ENCODE results near the gene SPRY2. TPM values are rescaled to one million over a fixed set of nuclear protein-coding genes. Genes with fewer than 3 reads are reported as not detected.

SPRY2 gene
- total RNA-seq, 3 donors from 2014 or later (not counting 1 experiment from before 2014, with no cell fraction given) = 2.7 to 7.3 (median 3.0) TPM

- Histone ChIP-seq H3K9me3 (ENCODE audit: control insufficient read depth, insufficient read depth, low read length) (no peaks in the 10 kb centered on the region), H3K36me3 (ENCODE audit: control insufficient read depth, insufficient read depth, low read length) (no peaks in the 10 kb centered on the region), H3K4me3 (ENCODE audit: low read length) (no peak overlapping the region), H3K27ac (ENCODE audit: low read length) (no peak overlapping the region), H3K4me1 (ENCODE audit: control insufficient read depth, insufficient read depth, low read length) (no peaks in the 10 kb centered on the region), H3K27me3 (ENCODE audit: control insufficient read depth, insufficient read depth, low read length) (no peaks in the 10 kb centered on the region)
- Mint-ChIP-seq H3K4me3 (no peak overlapping the region), H3K27ac (no peak overlapping the region), H3K9me3 (no peaks in the 10 kb centered on the region), H3K4me1 (no peaks in the 10 kb centered on the region), H3K27me3 (ENCODE audit: low read depth in 2 of 2) (no peaks in the 10 kb centered on the region), H3K36me3 (no peaks in the 10 kb centered on the region)
- intact Hi-C loops (cut with micrococcal nuclease) = no loop called here
- 80% methylated on average over 4 of the region's 5 CpGs for WGBS (ENCODE audit: insufficient coverage)
- ATAC-seq (no peak), DNase-seq (no peak)
- no peak for TF ChIP-seq CTCF (IDR thresholded peaks at IDR 0.05)
These were observed 28.8 kb downstream of the SPRY2 start for GRCh38 chr13:80312012-80312704.

GRCh38 chr13:80309926-80310325, 31.0 kb downstream of the SPRY2 start:
- H3K27ac ChIP-seq (ENCODE audit: low read length) = no peak overlapping the region
- H3K4me3 ChIP-seq (ENCODE audit: low read length) = no peak overlapping the region
- no peaks in the 10 kb centered on the region for H3K4me1 ChIP-seq (ENCODE audit: control insufficient read depth, insufficient read depth, low read length)
- H3K27me3 Mint-ChIP-seq (ENCODE audit: low read depth in 2 of 2) = no peaks in the 10 kb centered on the region
- H3K36me3 ChIP-seq (ENCODE audit: control insufficient read depth, insufficient read depth, low read length) = no peaks in the 10 kb centered on the region
- H3K27me3 ChIP-seq (ENCODE audit: control insufficient read depth, insufficient read depth, low read length) = no peaks in the 10 kb centered on the region
- no peak for TF ChIP-seq CTCF (IDR thresholded peaks at IDR 0.05)
- no peak overlapping the region for H3K27ac Mint-ChIP-seq
- no peaks in the 10 kb centered on the region for H3K9me3 Mint-ChIP-seq
- H3K9me3 ChIP-seq (ENCODE audit: control insufficient read depth, insufficient read depth, low read length) = no peaks in the 10 kb centered on the region
- peaks cover 4 to 7% of the 10 kb centered on the region in 2 donors for H3K4me1 Mint-ChIP-seq
- DNase-seq = no peak
- no peaks in the 10 kb centered on the region for H3K36me3 Mint-ChIP-seq
- no peak for ATAC-seq
- intact Hi-C loops (cut with micrococcal nuclease) = no loop called here
- 26% methylated on average over 2 of the region's 3 CpGs for WGBS (ENCODE audit: insufficient coverage)
- no peak overlapping the region for H3K4me3 Mint-ChIP-seq

GRCh38 chr13:80307401-80307987, 33.4 kb downstream of the SPRY2 start:
- Mint-ChIP-seq H3K4me3 (no peak overlapping the region), H3K27ac (no peak overlapping the region), H3K36me3 (no peaks in the 10 kb centered on the region), H3K27me3 (ENCODE audit: low read depth in 2 of 2) (no peaks in the 10 kb centered on the region), H3K4me1 (peaks cover 4 to 7% of the 10 kb centered on the region in 2 donors), H3K9me3 (no peaks in the 10 kb centered on the region)
- TF ChIP-seq CTCF (IDR thresholded peaks at IDR 0.05) = no peak
- H3K4me1 ChIP-seq (ENCODE audit: control insufficient read depth, insufficient read depth, low read length) = no peaks in the 10 kb centered on the region
- no peak overlapping the region for H3K27ac ChIP-seq (ENCODE audit: low read length)
- 69% methylated on average over 8 of the region's 9 CpGs for WGBS (ENCODE audit: insufficient coverage)
- DNase-seq = no peak
- no peak for ATAC-seq
- H3K9me3 ChIP-seq (ENCODE audit: control insufficient read depth, insufficient read depth, low read length) = no peaks in the 10 kb centered on the region
- H3K4me3 ChIP-seq (ENCODE audit: low read length) = no peak overlapping the region
- intact Hi-C loops (cut with micrococcal nuclease) = no loop called here
- H3K36me3 ChIP-seq (ENCODE audit: control insufficient read depth, insufficient read depth, low read length) = no peaks in the 10 kb centered on the region
- H3K27me3 ChIP-seq (ENCODE audit: control insufficient read depth, insufficient read depth, low read length) = no peaks in the 10 kb centered on the region

All from natural killer cell (primary cell).